Lung (tissue), 12 donors: ENCODE measurements around the gene MS4A15. TPM values are rescaled to one million over a fixed set of nuclear protein-coding genes. Genes with fewer than 3 reads are reported as not detected.

Experiments used
- ATAC-seq: fragments of 200-7000 bp; cut with Tn5 transposase; one replicate; pipeline ENCODE4 v1.9.1; 2020; ENCODE audit warnings: moderate number of reproducible peaks; ENCODE audit not compliant: insufficient read depth, low FRiP score
- DNase-seq, 3 donors: peaks; one replicate each; pipeline ENCODE4 v3.0.0-alpha.2; 2013 to 2017
- H3K27ac ChIP-seq, 2 donors: one replicate each; pipeline ENCODE4 v1.5.1; 2013; ENCODE audit warnings: mild to moderate bottlenecking in 2 of 2, moderate library complexity in 2 of 2, control low read depth in 1 of 2, inconsistent platforms in 1 of 2, low read depth in 1 of 2, low read length in 1 of 2
- H3K27me3 ChIP-seq, 3 donors: one replicate each; pipeline ENCODE4 v1.5.1; 2013; ENCODE audit warnings: low read length in 2 of 3; ENCODE audit not compliant: control insufficient read depth in 3 of 3, insufficient read depth in 3 of 3
- H3K36me3 ChIP-seq, 4 donors: one replicate each; pipeline ENCODE4 v1.5.1; 2013; ENCODE audit warnings: low read length in 4 of 4, mild to moderate bottlenecking in 1 of 4, moderate library complexity in 1 of 4; ENCODE audit not compliant: control insufficient read depth in 4 of 4, insufficient read depth in 4 of 4
- H3K4me1 ChIP-seq, 5 donors: one replicate each; pipeline ENCODE4 v1.5.1; 2013; ENCODE audit warnings: low read length in 5 of 5, mild to moderate bottlenecking in 2 of 5, moderate library complexity in 1 of 5; ENCODE audit not compliant: control insufficient read depth in 5 of 5, insufficient read depth in 5 of 5
- H3K4me3 ChIP-seq: one replicate; pipeline ENCODE4 v1.5.1; 2013; ENCODE audit warnings: mild to moderate bottlenecking, control low read depth, moderate library complexity
- H3K9ac ChIP-seq, 2 donors: one replicate each; pipeline ENCODE4 v1.5.1; 2013; ENCODE audit warnings: low read length in 2 of 2, control low read depth in 1 of 2; ENCODE audit not compliant: insufficient read depth in 1 of 2
- H3K9me3 ChIP-seq, 4 donors: one replicate each; pipeline ENCODE4 v1.5.1; 2013; ENCODE audit warnings: low read length in 3 of 4, mild to moderate bottlenecking in 1 of 4, moderate library complexity in 1 of 4; ENCODE audit not compliant: control insufficient read depth in 4 of 4, insufficient read depth in 3 of 4
- WGBS, 2 donors: extraction: QIAGEN DNeasy Blood & Tissue Kit; methylation state at CpG; one replicate each; pipeline ENCODE4 v1.1.7; 2013; 5-methylcytosine and 5-hydroxymethylcytosine counted together
- polyA plus RNA-seq, 2 donors: library from polyadenylated mRNA; stranded (reverse); fragments of 200-250 nt; gene quantifications; one replicate each; pipeline ENCODE4 v1.2.1, GENCODE V29; 2013
- total RNA-seq, 2 donors: library from RNA; depleted of rRNA in 1 of 2; stranded (reverse); fragments of >200 nt in 1 of 2; gene quantifications; one replicate each; pipeline ENCODE4 v1.2.1, GENCODE V29; 2014 to 2021
- TF ChIP-seq, protein P1 (sequence below): IDR thresholded peaks from 2 replicates; pipeline ENCODE4 v1.5.1; 2012; ENCODE audit warnings: mild to moderate bottlenecking; ENCODE audit errors: control extremely low read depth, extremely low read depth
- donor health status: control.
- donor health status: control.
- donor health status: Bipolar disorder and iron deficiency.
- donor health status: healthy.
- donor health status: DM: yes; HTN: yes; CAD: no.

The MS4A15 gene
- total and polyA plus RNA-seq, 4 donors: 9.8 to 38.9 (median 26.8) TPM; not detected in 1

DNA sequence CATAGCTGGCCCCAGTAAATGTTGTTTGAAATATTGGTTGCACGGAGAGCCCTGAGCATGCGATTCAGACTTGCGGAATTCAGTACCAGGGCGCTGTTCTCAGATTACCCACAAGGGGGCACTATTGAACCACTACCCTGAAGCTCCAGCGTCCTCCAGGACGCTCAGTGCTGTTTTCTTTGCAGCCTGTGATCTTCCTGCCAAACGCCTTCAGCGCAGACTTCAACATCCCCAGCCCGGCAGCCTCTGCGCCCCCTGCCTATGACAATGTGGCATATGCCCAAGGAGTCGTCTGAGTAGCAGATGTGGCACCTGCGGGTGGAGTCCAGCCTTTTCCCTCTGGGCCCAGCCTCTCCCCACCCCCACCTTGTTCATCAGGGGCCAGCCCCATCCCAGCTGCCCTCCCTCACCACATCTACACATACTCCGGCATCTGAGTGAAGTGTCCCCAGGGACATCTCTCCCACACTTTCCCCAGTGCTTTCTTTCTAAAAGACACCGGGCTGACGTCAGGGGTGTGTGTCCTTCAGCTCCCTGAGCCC, 18.8 kb downstream of the MS4A15 start:
- TF ChIP-seq, protein P1, sequence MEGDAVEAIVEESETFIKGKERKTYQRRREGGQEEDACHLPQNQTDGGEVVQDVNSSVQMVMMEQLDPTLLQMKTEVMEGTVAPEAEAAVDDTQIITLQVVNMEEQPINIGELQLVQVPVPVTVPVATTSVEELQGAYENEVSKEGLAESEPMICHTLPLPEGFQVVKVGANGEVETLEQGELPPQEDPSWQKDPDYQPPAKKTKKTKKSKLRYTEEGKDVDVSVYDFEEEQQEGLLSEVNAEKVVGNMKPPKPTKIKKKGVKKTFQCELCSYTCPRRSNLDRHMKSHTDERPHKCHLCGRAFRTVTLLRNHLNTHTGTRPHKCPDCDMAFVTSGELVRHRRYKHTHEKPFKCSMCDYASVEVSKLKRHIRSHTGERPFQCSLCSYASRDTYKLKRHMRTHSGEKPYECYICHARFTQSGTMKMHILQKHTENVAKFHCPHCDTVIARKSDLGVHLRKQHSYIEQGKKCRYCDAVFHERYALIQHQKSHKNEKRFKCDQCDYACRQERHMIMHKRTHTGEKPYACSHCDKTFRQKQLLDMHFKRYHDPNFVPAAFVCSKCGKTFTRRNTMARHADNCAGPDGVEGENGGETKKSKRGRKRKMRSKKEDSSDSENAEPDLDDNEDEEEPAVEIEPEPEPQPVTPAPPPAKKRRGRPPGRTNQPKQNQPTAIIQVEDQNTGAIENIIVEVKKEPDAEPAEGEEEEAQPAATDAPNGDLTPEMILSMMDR: peak; percentile 83
- no peak overlapping the region for H3K4me3 ChIP-seq
- peaks cover 0 to 3% (median 0%) of the 10 kb centered on the region in 4 donors for H3K9me3 ChIP-seq
- DNase-seq (peak; percentile 94 to 97 (median 94)), ATAC-seq (peak; percentile 91)
- H3K36me3 ChIP-seq: no peaks in the 10 kb centered on the region
- no peak overlapping the region for H3K27ac ChIP-seq
- H3K4me1 ChIP-seq: peaks cover 0 to 5% (median 0%) of the 10 kb centered on the region in 5 donors
- H3K27me3 ChIP-seq: no peaks in the 10 kb centered on the region
- no peak overlapping the region for H3K9ac ChIP-seq
- WGBS, 2 donors: 15 to 16% methylated on average over 15 of the region's 15 CpGs

DNA sequence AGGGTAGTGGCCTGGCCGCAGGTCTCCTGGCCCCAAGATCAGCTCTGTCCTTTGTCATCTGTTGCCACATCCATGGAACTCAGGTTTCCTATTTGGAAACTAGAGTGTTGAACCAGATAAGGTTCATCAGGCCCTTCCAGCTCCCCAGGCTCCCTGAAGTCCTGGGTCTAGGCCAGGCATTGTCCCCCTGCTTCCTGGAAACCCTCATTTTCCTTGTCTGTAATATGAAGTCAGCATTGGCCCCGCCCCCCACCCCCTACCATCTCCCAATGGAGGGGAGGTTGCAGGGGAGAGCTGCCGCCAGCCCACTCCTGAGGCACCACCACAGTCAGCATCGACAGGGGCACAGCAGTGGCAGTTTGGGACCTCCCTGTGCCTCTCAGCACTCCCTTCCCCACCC, 19.5 kb downstream of the MS4A15 start:
- H3K9ac ChIP-seq: no peak overlapping the region
- peaks cover 0 to 5% (median 0%) of the 10 kb centered on the region in 5 donors for H3K4me1 ChIP-seq
- DNase-seq (no peak), ATAC-seq (no peak)
- peaks cover 0 to 3% (median 0%) of the 10 kb centered on the region in 4 donors for H3K9me3 ChIP-seq
- H3K4me3 ChIP-seq: no peak overlapping the region
- no peaks in the 10 kb centered on the region for H3K27me3 ChIP-seq
- H3K27ac ChIP-seq: no peak overlapping the region
- WGBS, 2 donors: 79 to 92% methylated on average over 4 of the region's 4 CpGs
- TF ChIP-seq, protein P1: no peak
- no peaks in the 10 kb centered on the region for H3K36me3 ChIP-seq

DNA sequence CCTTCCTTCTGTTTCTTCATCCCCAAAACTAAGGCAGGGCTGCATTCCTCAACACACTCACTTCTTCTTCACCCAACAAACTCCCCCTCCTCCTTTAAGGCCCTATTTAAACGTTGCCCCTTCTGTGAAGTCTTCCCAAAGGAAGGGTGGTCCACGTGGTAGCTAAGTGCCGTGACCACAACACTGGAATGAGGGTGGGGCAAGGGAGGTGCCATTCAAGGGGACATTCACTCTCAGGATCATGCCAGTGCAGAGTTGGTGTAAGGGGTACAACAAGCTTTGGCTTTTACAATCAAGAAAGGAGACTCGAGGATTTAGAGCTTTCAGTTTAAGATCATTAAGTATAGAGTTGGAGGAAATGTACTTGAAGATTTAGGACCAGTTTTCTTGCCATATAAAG, 20.4 kb downstream of the MS4A15 start:
- H3K27me3 ChIP-seq: no peaks in the 10 kb centered on the region
- WGBS, 2 donors: 47 to 64% methylated on average over 4 of the region's 4 CpGs
- peaks cover 0 to 3% (median 0%) of the 10 kb centered on the region in 4 donors for H3K9me3 ChIP-seq
- H3K27ac ChIP-seq: peak overlapping the region in 1 of 2 donors; percentile 4
- H3K9ac ChIP-seq: no peak overlapping the region
- ATAC-seq: no peak
- DNase-seq: no peak
- H3K36me3 ChIP-seq: no peaks in the 10 kb centered on the region
- H3K4me1 ChIP-seq: peaks cover 0 to 5% (median 0%) of the 10 kb centered on the region in 5 donors
- no peak overlapping the region for H3K4me3 ChIP-seq
- TF ChIP-seq, protein P1: no peak

DNA sequence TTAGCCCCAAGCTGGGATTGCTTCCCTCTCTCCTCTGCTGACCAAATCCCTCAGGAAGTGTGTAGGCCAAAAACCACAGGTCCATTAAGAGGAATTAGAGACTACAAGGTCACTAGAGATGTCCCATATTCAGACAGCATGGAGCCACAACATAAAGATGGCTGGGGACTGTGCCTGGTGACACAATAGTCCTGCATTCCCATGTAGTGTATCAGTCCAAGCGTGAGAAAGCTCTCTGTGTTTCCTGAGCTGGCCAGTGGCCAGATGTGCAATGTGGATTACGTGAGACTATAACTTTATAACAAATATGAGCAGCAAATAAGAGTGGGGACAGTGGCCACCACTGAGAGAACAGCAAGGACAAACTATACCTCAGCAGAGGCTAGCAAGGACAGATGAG, 20.9 kb downstream of the MS4A15 start:
- ATAC-seq: no peak
- peaks cover 0 to 3% (median 0%) of the 10 kb centered on the region in 4 donors for H3K9me3 ChIP-seq
- H3K27me3 ChIP-seq: no peaks in the 10 kb centered on the region
- 29 to 35% methylated on average over 2 of the region's 2 CpGs for WGBS, 2 donors
- H3K27ac ChIP-seq: peak overlapping the region in 1 of 2 donors; percentile 4
- DNase-seq: peak in 2 of 3 donors; percentile 22 to 51
- peaks cover 0 to 5% (median 0%) of the 10 kb centered on the region in 5 donors for H3K4me1 ChIP-seq
- H3K36me3 ChIP-seq: no peaks in the 10 kb centered on the region
- TF ChIP-seq, protein P1: no peak
- no peak overlapping the region for H3K4me3 ChIP-seq
- H3K9ac ChIP-seq: no peak overlapping the region
